Tibial nerve (tissue), 3 donors: ENCODE measurements around the gene PLEKHG2.
A peak's percentile ranks its signal among the peaks of the same experiment; 100 is the strongest.

ENCODE experiments used
- EP300 ChIP-seq, 2 donors: sonication (generic); formaldehyde crosslinking; IDR thresholded peaks; one replicate each; pipeline ENCODE4 v1.6.1; 2017; ENCODE audit warnings: antibody characterized with exemption in 2 of 2, mild to moderate bottlenecking in 1 of 2
- POLR2A ChIP-seq, 2 donors: fragments of 450-650 bp; IDR thresholded peaks; one replicate each; pipeline ENCODE4 v1.6.1; 2017; ENCODE audit warnings: antibody characterized with exemption in 2 of 2, mild to moderate bottlenecking in 2 of 2, moderate library complexity in 2 of 2

GRCh38 chr19:39385629-39386411, 26.6 kb upstream of the PLEKHG2 start:
- TF ChIP-seq POLR2A (IDR thresholded peaks at IDR 0.05) (no peak), EP300 (IDR thresholded peaks at IDR 0.05) (peak in 1 of 2 donors; percentile 16)
